ENCODE data around the gene PGRMC2. TPM values are rescaled to one million over a fixed set of nuclear protein-coding genes. Genes with fewer than 3 reads are reported as not detected.

The PGRMC2 gene
- total and polyA plus RNA-seq, 2 of the 4 experiments (the other 2 are of a cell fraction): 13.4 to 40.7 TPM

DNA sequence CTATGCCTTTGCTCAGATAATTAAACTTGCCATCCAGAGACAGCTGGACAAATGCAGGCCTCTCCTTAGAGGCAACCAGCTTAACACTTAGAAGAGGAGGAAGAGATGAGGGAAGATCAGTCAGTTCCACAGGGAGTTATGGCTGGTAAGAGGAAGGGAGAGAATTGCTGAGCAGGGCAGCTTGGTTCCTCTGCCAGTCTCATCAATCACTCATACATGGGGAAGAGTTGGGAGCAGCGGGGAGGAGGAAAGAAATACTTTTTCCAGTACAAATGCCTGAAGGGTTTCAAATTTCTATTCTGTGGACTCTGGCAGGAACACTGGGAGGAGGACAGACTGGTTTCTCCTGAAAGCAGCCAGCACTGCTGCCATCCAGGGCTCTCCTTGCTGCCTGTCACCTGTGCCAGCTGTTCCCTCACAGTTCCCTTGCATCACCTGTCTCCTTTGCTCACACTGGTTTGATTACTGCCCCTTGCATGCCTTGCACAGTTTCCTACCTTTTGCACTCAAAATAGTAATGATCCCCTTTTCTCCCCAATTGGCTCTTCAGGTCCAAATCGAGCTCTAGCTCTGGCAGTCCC lies 59.5 kb downstream of the PGRMC2 start:
- ATAC-seq (ENCODE audit: low read depth) (peak; percentile 12; the same call in 1 of the 2 replicates), DNase-seq (no peak)
- CTCF ChIA-PET: interaction anchor here (0.6 kb wide), 1 partner anchor 164 kb away, joined by 3 read pairs; no protein-coding TSS in a partner anchor
- Histone ChIP-seq H2BK15ac (ENCODE audit: low read depth, low read length) (peak overlapping the region; percentile 71; the same call in 2 of the 3 replicates), H2BK120ac (ENCODE audit: low read depth, low read length) (peak overlapping the region; percentile 75), H3K4ac (ENCODE audit: low read depth, low read length) (peak overlapping the region; percentile 87), H2AK5ac (ENCODE audit: low read depth, low read length) (peak overlapping the region; percentile 75), H3K79me1 (ENCODE audit: low read depth in 1 of 2, low read length in 2 of 2) (no peaks in the 10 kb centered on the region; a peak in 1 of 4 replicates), H2BK5ac (ENCODE audit: low read depth, low read length, poor library complexity, severe bottlenecking) (peak overlapping the region; percentile 57), H2AK9ac (replicated peaks; ENCODE audit: low read depth, low read length, poor library complexity) (peak overlapping the region; percentile 30), H3K9me3 (ENCODE audit: control insufficient read depth, insufficient read depth, low read length) (no peaks in the 10 kb centered on the region), H3K56ac (ENCODE audit: extremely low read depth, insufficient read depth, low read length) (0 out of 2 replicates have a peak overlapping the region, but pooled peaks have one; percentile 23), H3K14ac (replicated peaks; ENCODE audit: low read depth, low read length) (peak overlapping the region; percentile 42; the same call in 1 of the 2 replicates), H3K23ac (ENCODE audit: low read depth, low read length) (peak overlapping the region; percentile 73), H4K8ac (ENCODE audit: low read depth in 2 of 2, low read length in 2 of 2) (peak overlapping the region; percentile 69 to 80; a peak in 3 of 4 replicates), H3K9me1 (ENCODE audit: insufficient read depth, low read length) (peaks cover 2% of the 10 kb centered on the region; the same call in 1 of the 2 replicates), H3K4me2 (ENCODE audit: low read depth, low read length) (peak overlapping the region; percentile 63), H3K18ac (ENCODE audit: low read depth, low read length) (peak overlapping the region; percentile 65), H2BK20ac (ENCODE audit: low read depth, low read length) (peak overlapping the region; percentile 90), H3K27me3 (ENCODE audit: control insufficient read depth, insufficient read depth, low read length) (no peaks in the 10 kb centered on the region), H3K36me3 (ENCODE audit: control insufficient read depth, insufficient read depth, low read length) (no peaks in the 10 kb centered on the region), H3K9ac (ENCODE audit: low read depth, low read length) (no peak overlapping the region), H4K20me1 (ENCODE audit: insufficient read depth, low read length) (no peaks in the 10 kb centered on the region), H3K4me1 (ENCODE audit: control insufficient read depth, insufficient read depth, low read length) (peaks cover 19% of the 10 kb centered on the region), H3K27ac (ENCODE audit: insufficient read depth, low read length) (peak overlapping the region; percentile 52; the same call in 1 of the 2 replicates), H3K4me3 (ENCODE audit: insufficient read depth, low read depth, low read length) (no peak overlapping the region), H2AFZ (replicated peaks; ENCODE audit: low read length, poor library complexity) (peak overlapping the region; percentile 64), H4K5ac (ENCODE audit: low read depth, low read length) (peak overlapping the region; percentile 61), H4K91ac (ENCODE audit: insufficient read depth, low read depth, low read length) (peak overlapping the region; percentile 85)
- POLR2A ChIA-PET (ENCODE audit: unreplicated experiment): no interaction called here
- dilution Hi-C loops (cut with HindIII; ENCODE audit: low sequenced_read_pairs, unreplicated experiment) (no loop called here), intact Hi-C loops (cut with micrococcal nuclease) (loop anchor here (5.0 kb wide), 1 partner anchor 159 kb away; no protein-coding TSS in a partner anchor), in situ Hi-C loops (cut with MboI; ENCODE audit: low sequenced_read_pairs) (no loop called here)
- BruUV-seq (replicated peaks): no TSS peak
- TF ChIP-seq MAFK (IDR thresholded peaks at IDR 0.05; ENCODE audit: low read depth, low read length): no peak
- no peak for TF ChIP-seq SMC3 (IDR thresholded peaks at IDR 0.05; ENCODE audit: low read depth, low read length)
- TF ChIP-seq RCOR1 (IDR thresholded peaks at IDR 0.05; ENCODE audit: insufficient replicate concordance, low read length): no peak
- no peak for TF ChIP-seq RFX5 (IDR thresholded peaks at IDR 0.05; ENCODE audit: low read depth, low read length)
- no peak for TF ChIP-seq CEBPB (IDR thresholded peaks at IDR 0.05; ENCODE audit: low read depth, low read length)
- TF ChIP-seq MXI1 (IDR thresholded peaks at IDR 0.05; ENCODE audit: borderline replicate concordance, low read depth, low read length): no peak
- TF ChIP-seq, protein P1, sequence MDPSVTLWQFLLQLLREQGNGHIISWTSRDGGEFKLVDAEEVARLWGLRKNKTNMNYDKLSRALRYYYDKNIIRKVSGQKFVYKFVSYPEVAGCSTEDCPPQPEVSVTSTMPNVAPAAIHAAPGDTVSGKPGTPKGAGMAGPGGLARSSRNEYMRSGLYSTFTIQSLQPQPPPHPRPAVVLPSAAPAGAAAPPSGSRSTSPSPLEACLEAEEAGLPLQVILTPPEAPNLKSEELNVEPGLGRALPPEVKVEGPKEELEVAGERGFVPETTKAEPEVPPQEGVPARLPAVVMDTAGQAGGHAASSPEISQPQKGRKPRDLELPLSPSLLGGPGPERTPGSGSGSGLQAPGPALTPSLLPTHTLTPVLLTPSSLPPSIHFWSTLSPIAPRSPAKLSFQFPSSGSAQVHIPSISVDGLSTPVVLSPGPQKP (IDR thresholded peaks at IDR 0.05; ENCODE audit: borderline replicate concordance, low read depth, low read length): no peak
- TF ChIP-seq MAZ (IDR thresholded peaks at IDR 0.05; ENCODE audit: borderline replicate concordance, low read depth, low read length): no peak
- TF ChIP-seq CHD1 (IDR thresholded peaks at IDR 0.05; ENCODE audit: low read depth, low read length): no peak
- 78% methylated on average over 1 of the region's 2 CpGs; no CpG with 5 or more reads in 1 of the 2 experiments for WGBS, 2 experiments (ENCODE audit: extremely low coverage in 2 of 2, insufficient read length in 1 of 2)

All from IMR-90 (cell line).